ENCODE results near the gene SLC6A7. TPM values are rescaled to one million over a fixed set of nuclear protein-coding genes. Genes with fewer than 3 reads are reported as not detected.

The SLC6A7 gene
- total RNA-seq, 1 experiment from 2014 or later: not detected

- DNase-seq (ENCODE audit: low read depth, low spot score): no peak
- in situ Hi-C loops (cut with HindIII; ENCODE audit: low pct_unique_long_range_greater_than_20kb, low sequenced_read_pairs): no loop called here
Measured at GRCh38 chr5:150153957-150154617, 35.8 kb upstream of the SLC6A7 start.

- in situ Hi-C loops (cut with HindIII; ENCODE audit: low pct_unique_long_range_greater_than_20kb, low sequenced_read_pairs): no loop called here
Measured at GRCh38 chr5:150154618-150155128, 35.2 kb upstream of the SLC6A7 start.

GRCh38 chr5:150155258-150156026, 34.4 kb upstream of the SLC6A7 start, which contains the start of gene PDGFRB:
TSS of gene PDGFRB (minus strand) at chr5:150155845. CDS start at chr5:150137047, 18,798 bp downstream.
- DNase-seq (ENCODE audit: low read depth, low spot score): peak; percentile 19
- in situ Hi-C loops (cut with HindIII; ENCODE audit: low pct_unique_long_range_greater_than_20kb, low sequenced_read_pairs): no loop called here

More at GRCh38 chr5:150154618-150155128, 35.2 kb upstream of the SLC6A7 start:
- no peak for DNase-seq (ENCODE audit: low read depth, low spot score)

- DNase-seq (ENCODE audit: low read depth, low spot score): no peak
- in situ Hi-C loops (cut with HindIII; ENCODE audit: low pct_unique_long_range_greater_than_20kb, low sequenced_read_pairs): no loop called here
Measured at GRCh38 chr5:150156027-150156368, 33.9 kb upstream of the SLC6A7 start.

- in situ Hi-C loops (cut with HindIII; ENCODE audit: low pct_unique_long_range_greater_than_20kb, low sequenced_read_pairs): no loop called here
- no peak for DNase-seq (ENCODE audit: low read depth, low spot score)
Measured at GRCh38 chr5:150156540-150156939, 33.3 kb upstream of the SLC6A7 start.

- DNase-seq (ENCODE audit: low read depth, low spot score): no peak
- in situ Hi-C loops (cut with HindIII; ENCODE audit: low pct_unique_long_range_greater_than_20kb, low sequenced_read_pairs): no loop called here
Measured at GRCh38 chr5:150157168-150157567, 32.7 kb upstream of the SLC6A7 start.

- in situ Hi-C loops (cut with HindIII; ENCODE audit: low pct_unique_long_range_greater_than_20kb, low sequenced_read_pairs): no loop called here
- no peak for DNase-seq (ENCODE audit: low read depth, low spot score)
Measured at GRCh38 chr5:150158170-150158949, 31.5 kb upstream of the SLC6A7 start.

- in situ Hi-C loops (cut with HindIII; ENCODE audit: low pct_unique_long_range_greater_than_20kb, low sequenced_read_pairs): no loop called here
- DNase-seq (ENCODE audit: low read depth, low spot score): no peak
Measured at GRCh38 chr5:150159031-150159430, 30.8 kb upstream of the SLC6A7 start.

GRCh38 chr5:150159741-150160179, 30.1 kb upstream of the SLC6A7 start:
- DNase-seq (ENCODE audit: low read depth, low spot score): no peak
- in situ Hi-C loops (cut with HindIII; ENCODE audit: low pct_unique_long_range_greater_than_20kb, low sequenced_read_pairs): no loop called here

GRCh38 chr5:150160448-150161081, 29.3 kb upstream of the SLC6A7 start:
- in situ Hi-C loops (cut with HindIII; ENCODE audit: low pct_unique_long_range_greater_than_20kb, low sequenced_read_pairs): no loop called here
- DNase-seq (ENCODE audit: low read depth, low spot score): no peak

GRCh38 chr5:150161242-150162141, 28.4 kb upstream of the SLC6A7 start:
- DNase-seq (ENCODE audit: low read depth, low spot score): peak; percentile 83
- in situ Hi-C loops (cut with HindIII; ENCODE audit: low pct_unique_long_range_greater_than_20kb, low sequenced_read_pairs): no loop called here

GRCh38 chr5:150162142-150162513, 27.7 kb upstream of the SLC6A7 start:
- no peak for DNase-seq (ENCODE audit: low read depth, low spot score)
- in situ Hi-C loops (cut with HindIII; ENCODE audit: low pct_unique_long_range_greater_than_20kb, low sequenced_read_pairs): no loop called here

- no peak for DNase-seq (ENCODE audit: low read depth, low spot score)
- in situ Hi-C loops (cut with HindIII; ENCODE audit: low pct_unique_long_range_greater_than_20kb, low sequenced_read_pairs): no loop called here
Measured at GRCh38 chr5:150163035-150163434, 26.8 kb upstream of the SLC6A7 start.

- in situ Hi-C loops (cut with HindIII; ENCODE audit: low pct_unique_long_range_greater_than_20kb, low sequenced_read_pairs): no loop called here
Measured at GRCh38 chr5:150163547-150164059, 26.3 kb upstream of the SLC6A7 start.

GRCh38 chr5:150164211-150164980, 25.5 kb upstream of the SLC6A7 start:
- in situ Hi-C loops (cut with HindIII; ENCODE audit: low pct_unique_long_range_greater_than_20kb, low sequenced_read_pairs): no loop called here
- no peak for DNase-seq (ENCODE audit: low read depth, low spot score)

More at GRCh38 chr5:150163547-150164059, 26.3 kb upstream of the SLC6A7 start:
- no peak for DNase-seq (ENCODE audit: low read depth, low spot score)

Measured in SK-MEL-5 (cell line).